ENCODE measurements around the gene GRIK4.

GRIK4 gene

GRCh38 chr11:120717042-120717441, 205.5 kb downstream of the GRIK4 start:
- DNase-seq (ENCODE audit: low read depth in 2 of 2): no peak
- TF ChIP-seq, protein P1, sequence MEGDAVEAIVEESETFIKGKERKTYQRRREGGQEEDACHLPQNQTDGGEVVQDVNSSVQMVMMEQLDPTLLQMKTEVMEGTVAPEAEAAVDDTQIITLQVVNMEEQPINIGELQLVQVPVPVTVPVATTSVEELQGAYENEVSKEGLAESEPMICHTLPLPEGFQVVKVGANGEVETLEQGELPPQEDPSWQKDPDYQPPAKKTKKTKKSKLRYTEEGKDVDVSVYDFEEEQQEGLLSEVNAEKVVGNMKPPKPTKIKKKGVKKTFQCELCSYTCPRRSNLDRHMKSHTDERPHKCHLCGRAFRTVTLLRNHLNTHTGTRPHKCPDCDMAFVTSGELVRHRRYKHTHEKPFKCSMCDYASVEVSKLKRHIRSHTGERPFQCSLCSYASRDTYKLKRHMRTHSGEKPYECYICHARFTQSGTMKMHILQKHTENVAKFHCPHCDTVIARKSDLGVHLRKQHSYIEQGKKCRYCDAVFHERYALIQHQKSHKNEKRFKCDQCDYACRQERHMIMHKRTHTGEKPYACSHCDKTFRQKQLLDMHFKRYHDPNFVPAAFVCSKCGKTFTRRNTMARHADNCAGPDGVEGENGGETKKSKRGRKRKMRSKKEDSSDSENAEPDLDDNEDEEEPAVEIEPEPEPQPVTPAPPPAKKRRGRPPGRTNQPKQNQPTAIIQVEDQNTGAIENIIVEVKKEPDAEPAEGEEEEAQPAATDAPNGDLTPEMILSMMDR (IDR thresholded peaks at IDR 0.05; ENCODE audit: low read depth, low read length): no peak
- H3K4me3 ChIP-seq (replicated peaks in 1 of 2; ENCODE audit: low read depth in 2 of 2, low read length in 2 of 2): no peak overlapping the region

DNA sequence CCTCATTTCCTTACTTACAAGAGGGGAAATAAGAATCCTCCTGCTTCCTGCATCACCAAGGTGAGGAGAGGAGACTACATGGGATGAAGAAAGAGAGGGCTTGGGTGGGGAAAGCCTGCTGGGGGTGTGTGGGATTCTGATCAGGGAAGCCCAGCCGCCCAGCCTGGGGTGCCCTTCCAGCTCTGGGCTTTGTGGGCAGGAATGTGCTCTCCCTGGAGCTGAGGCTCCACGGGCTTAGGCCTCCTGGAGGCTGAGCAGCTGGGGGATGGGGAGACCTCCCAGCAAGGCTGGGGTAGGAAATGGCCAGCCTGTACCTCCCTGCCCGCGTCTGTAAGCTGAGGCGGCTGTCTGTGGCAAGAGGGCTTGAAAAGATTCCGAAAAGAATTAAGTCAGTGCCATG, 206.1 kb downstream of the GRIK4 start:
- H3K4me3 ChIP-seq (replicated peaks in 1 of 2; ENCODE audit: low read depth in 2 of 2, low read length in 2 of 2): no peak overlapping the region
- TF ChIP-seq, protein P1 (IDR thresholded peaks at IDR 0.05; ENCODE audit: low read depth, low read length): no peak
- DNase-seq (ENCODE audit: low read depth in 2 of 2): no peak

- no peak overlapping the region for H3K4me3 ChIP-seq (replicated peaks in 1 of 2; ENCODE audit: low read depth in 2 of 2, low read length in 2 of 2)
- DNase-seq (ENCODE audit: low read depth in 2 of 2): no peak
- TF ChIP-seq, protein P1 (IDR thresholded peaks at IDR 0.05; ENCODE audit: low read depth, low read length): no peak
These were observed 206.6 kb downstream of the GRIK4 start for GRCh38 chr11:120718171-120718570.

- DNase-seq (ENCODE audit: low read depth in 2 of 2): no peak
- H3K4me3 ChIP-seq (replicated peaks in 1 of 2; ENCODE audit: low read depth in 2 of 2, low read length in 2 of 2): no peak overlapping the region
- TF ChIP-seq, protein P1 (IDR thresholded peaks at IDR 0.05; ENCODE audit: low read depth, low read length): no peak
These were observed 207.8 kb downstream of the GRIK4 start for GRCh38 chr11:120719348-120719747.

DNA sequence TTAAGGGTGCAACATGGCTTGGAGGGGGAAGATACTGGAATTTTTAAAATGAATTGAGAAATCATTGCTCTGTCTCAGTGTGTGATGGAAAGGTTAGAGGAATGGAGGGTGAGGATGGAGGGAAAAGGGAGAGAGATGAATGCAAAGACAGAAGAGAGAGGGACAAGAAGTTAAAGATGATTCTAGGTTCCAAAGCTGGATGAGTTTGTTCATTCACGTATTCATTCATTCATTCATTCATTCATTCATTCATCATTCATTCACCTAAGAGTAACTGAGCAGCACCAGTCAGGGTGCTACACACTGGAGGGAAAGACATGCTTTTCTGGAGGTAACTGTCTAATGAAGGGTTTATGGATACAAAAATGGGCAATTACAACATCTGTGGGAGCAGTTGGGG, 209.2 kb downstream of the GRIK4 start:
- TF ChIP-seq, protein P1 (IDR thresholded peaks at IDR 0.05; ENCODE audit: low read depth, low read length): no peak
- DNase-seq (ENCODE audit: low read depth in 2 of 2): no peak
- H3K4me3 ChIP-seq (replicated peaks in 1 of 2; ENCODE audit: low read depth in 2 of 2, low read length in 2 of 2): no peak overlapping the region

DNA sequence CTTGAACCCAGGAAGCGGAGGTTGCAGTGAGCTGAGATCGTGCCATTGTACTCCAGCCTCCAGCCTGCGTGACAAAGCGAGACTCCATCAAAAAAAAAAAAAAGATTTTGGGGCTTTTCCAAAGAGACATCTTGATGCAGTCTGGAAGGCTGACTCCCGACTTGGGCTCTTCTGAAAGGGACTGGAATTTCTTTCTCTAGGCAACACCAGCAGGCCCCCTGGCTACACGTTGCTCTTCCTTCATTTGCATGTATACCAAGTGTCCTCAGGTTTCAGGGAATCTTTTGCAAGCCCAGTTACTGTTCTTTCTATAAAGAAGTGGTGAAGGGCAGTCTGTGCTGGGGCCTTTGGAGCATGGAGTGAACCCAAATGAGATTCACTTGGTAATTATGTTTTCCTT, 211.0 kb downstream of the GRIK4 start:
- TF ChIP-seq, protein P1 (IDR thresholded peaks at IDR 0.05; ENCODE audit: low read depth, low read length): no peak
- no peak overlapping the region for H3K4me3 ChIP-seq (replicated peaks in 1 of 2; ENCODE audit: low read depth in 2 of 2, low read length in 2 of 2)
- DNase-seq (ENCODE audit: low read depth in 2 of 2): no peak

DNA sequence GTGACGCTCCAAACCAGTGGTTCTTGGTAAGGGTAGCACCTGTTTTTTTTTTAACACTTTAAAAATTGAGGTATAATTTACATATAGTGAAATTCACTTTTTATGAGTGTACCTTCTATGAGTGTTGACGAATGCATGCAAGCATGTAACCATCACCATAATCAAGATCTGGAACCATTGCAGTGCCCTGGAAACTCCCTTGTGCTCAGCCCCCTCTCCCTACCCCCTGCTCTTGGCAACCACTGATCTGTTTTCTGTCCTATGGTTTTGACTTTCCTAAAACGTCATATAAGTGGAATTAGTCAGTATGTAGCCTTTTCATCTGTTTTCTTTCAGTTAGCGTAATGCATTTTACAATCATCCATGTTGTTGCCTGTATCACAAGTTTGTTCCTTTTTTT, 212.2 kb downstream of the GRIK4 start:
- no peak overlapping the region for H3K4me3 ChIP-seq (replicated peaks in 1 of 2; ENCODE audit: low read depth in 2 of 2, low read length in 2 of 2)
- TF ChIP-seq, protein P1 (IDR thresholded peaks at IDR 0.05; ENCODE audit: low read depth, low read length): no peak
- no peak for DNase-seq (ENCODE audit: low read depth in 2 of 2)

Data from cardiac fibroblast (primary cell).